CD14-positive monocyte (primary cell): Measurements from ENCODE around the gene HAGH. TPM values are rescaled to one million over a fixed set of nuclear protein-coding genes. Genes with fewer than 3 reads are reported as not detected.

Experiments used
- DNase-seq, 3 donors: peaks; one replicate each; pipeline ENCODE4 v3.0.0-alpha.2; 2011 to 2022
- H2AFZ ChIP-seq: 2 replicates; pipeline ENCODE4 v1.6.0; 2012; ENCODE audit warnings: mild to moderate bottlenecking, low read depth, low read length, inconsistent platforms; ENCODE audit not compliant: insufficient read depth, poor library complexity, severe bottlenecking
- H3K27ac ChIP-seq, 2 donors: 1 replicate in 1 of 2; 2 replicates in 1 of 2; pipeline ENCODE4 v1.5.1; 2012 to 2013; ENCODE audit warnings: low read length in 2 of 2, control low read depth in 1 of 2, inconsistent platforms in 1 of 2, low read depth in 1 of 2, mild to moderate bottlenecking in 1 of 2
- H3K27me3 ChIP-seq, 2 donors: one replicate each; pipeline versions ENCODE4 v1.6.0 to v1.6.1; 2011 to 2013; ENCODE audit warnings: low read length in 2 of 2; ENCODE audit not compliant: control insufficient read depth in 2 of 2, insufficient read depth in 2 of 2
- H3K36me3 ChIP-seq, 2 donors: replicated peaks in 1 of 2; 1 replicate in 1 of 2; 2 replicates in 1 of 2; pipeline versions ENCODE4 v1.5.1 to v1.6.1; 2012 to 2013; ENCODE audit warnings: low read length in 2 of 2, control low read depth in 1 of 2, inconsistent platforms in 1 of 2, mild to moderate bottlenecking in 1 of 2; ENCODE audit not compliant: insufficient read depth in 2 of 2, control insufficient read depth in 1 of 2
- H3K4me1 ChIP-seq, 2 donors: 1 replicate in 1 of 2; 2 replicates in 1 of 2; pipeline versions ENCODE4 v1.5.1 to v1.6.1; 2012 to 2013; ENCODE audit warnings: low read length in 2 of 2, control low read depth in 1 of 2, inconsistent platforms in 1 of 2, mild to moderate bottlenecking in 1 of 2, moderate library complexity in 1 of 2; ENCODE audit not compliant: insufficient read depth in 2 of 2, control insufficient read depth in 1 of 2
- H3K4me2 ChIP-seq: replicated peaks from 2 replicates; pipeline ENCODE3; 2012; ENCODE audit warnings: low read length, moderate library complexity, mild to moderate bottlenecking; ENCODE audit not compliant: poor library complexity, severe bottlenecking; ENCODE audit errors: extremely low read depth
- H3K4me3 ChIP-seq, 3 experiments: fragments of 200-600 bp in 1 of 3; sonication (generic) in 1 of 3; replicated peaks in 1 of 3; 1 replicate in 2 of 3; 2 replicates in 1 of 3; pipeline ENCODE4 v1.5.1; 2011 to 2013; ENCODE audit warnings: low read length in 3 of 3, mild to moderate bottlenecking in 3 of 3, control low read depth in 2 of 3, low read depth in 2 of 3, inconsistent platforms in 1 of 3, moderate library complexity in 1 of 3
- H3K79me2 ChIP-seq: 2 replicates; pipeline ENCODE4 v1.6.0; 2012; ENCODE audit warnings: mild to moderate bottlenecking, control low read depth, inconsistent platforms, low read length, moderate library complexity; ENCODE audit not compliant: insufficient read depth
- H3K9ac ChIP-seq: 2 replicates; pipeline ENCODE4 v1.6.0; 2017; ENCODE audit warnings: low read length, mild to moderate bottlenecking; ENCODE audit not compliant: insufficient read depth, poor library complexity, severe bottlenecking
- H3K9me3 ChIP-seq, 2 donors: replicated peaks in 1 of 2; 1 replicate in 1 of 2; 2 replicates in 1 of 2; pipeline versions ENCODE4 v1.5.1 to v1.6.1; 2012 to 2013; ENCODE audit warnings: low read length in 2 of 2, control low read depth in 1 of 2; ENCODE audit not compliant: control insufficient read depth in 1 of 2, insufficient read depth in 1 of 2
- H4K20me1 ChIP-seq: 2 replicates; pipeline ENCODE4 v1.6.0; 2012; ENCODE audit warnings: mild to moderate bottlenecking, low read length, control low read depth, moderate library complexity; ENCODE audit not compliant: insufficient read depth
- H3K27ac Mint-ChIP-seq, 7 donors: one replicate each; pipeline ENCODE4 v1.8.0; 2020; ENCODE audit warnings: mild to moderate bottlenecking in 7 of 7, mixed read lengths in 7 of 7, moderate library complexity in 6 of 7, inconsistent platforms in 2 of 7
- H3K27me3 Mint-ChIP-seq, 3 donors: one replicate each; pipeline ENCODE4 v1.8.0; 2021 to 2022; ENCODE audit warnings: low read depth in 3 of 3, mild to moderate bottlenecking in 3 of 3, mixed read lengths in 3 of 3, moderate library complexity in 3 of 3, inconsistent platforms in 1 of 3
- H3K36me3 Mint-ChIP-seq, 2 donors: one replicate each; pipeline ENCODE4 v1.8.0; 2020; ENCODE audit warnings: mixed read lengths in 2 of 2, inconsistent platforms in 1 of 2, mild to moderate bottlenecking in 1 of 2
- H3K4me1 Mint-ChIP-seq: one replicate; pipeline ENCODE4 v1.8.0; 2020; ENCODE audit warnings: mild to moderate bottlenecking, mixed read lengths
- H3K4me3 Mint-ChIP-seq, 2 donors: one replicate each; pipeline ENCODE4 v1.8.0; 2020; ENCODE audit warnings: mild to moderate bottlenecking in 2 of 2, mixed read lengths in 2 of 2, moderate library complexity in 1 of 2
- H3K9me3 Mint-ChIP-seq, 7 donors: one replicate each; pipeline ENCODE4 v1.8.0; 2020 to 2022; ENCODE audit warnings: mixed read lengths in 7 of 7, mild to moderate bottlenecking in 6 of 7, moderate library complexity in 6 of 7, inconsistent platforms in 2 of 7
- WGBS: methylation state at CpG from one replicate; pipeline ENCODE4 v1.1.5; 2013; ENCODE audit warnings: missing lambda C conversion rate; ENCODE audit not compliant: insufficient coverage; 5-methylcytosine and 5-hydroxymethylcytosine counted together
- intact Hi-C, 2 donors: fragments of 100-400 bp; cut with micrococcal nuclease; formaldehyde crosslinking; loops; one replicate each; pipeline versions ENCODE4 v1.15.0 to v1.15.1; 2023
- polyA plus RNA-seq, 3 donors: library from polyadenylated mRNA; depleted of rRNA in 1 of 3; unstranded in 2 of 3; stranded (reverse) in 1 of 3; fragments of 300-500 nt in 2 of 3; fragments of >200 nt in 1 of 3; fragmentation: Illumina TruSeq in 2 of 3; gene quantifications; 1 replicate in 2 of 3; 2 replicates in 1 of 3; pipeline ENCODE4 v1.2.3, GENCODE V29; 2012 to 2021
- TF ChIP-seq, protein P1 (sequence below): fragments of 200-600 bp; IDR thresholded peaks from one replicate; pipeline ENCODE4 v1.8.0; 2022; ENCODE audit warnings: antibody characterized with exemption, mild to moderate bottlenecking

Gene HAGH
- polyA plus RNA-seq, 3 donors, result 42.6 to 82.1 (median 47.7) TPM

DNA sequence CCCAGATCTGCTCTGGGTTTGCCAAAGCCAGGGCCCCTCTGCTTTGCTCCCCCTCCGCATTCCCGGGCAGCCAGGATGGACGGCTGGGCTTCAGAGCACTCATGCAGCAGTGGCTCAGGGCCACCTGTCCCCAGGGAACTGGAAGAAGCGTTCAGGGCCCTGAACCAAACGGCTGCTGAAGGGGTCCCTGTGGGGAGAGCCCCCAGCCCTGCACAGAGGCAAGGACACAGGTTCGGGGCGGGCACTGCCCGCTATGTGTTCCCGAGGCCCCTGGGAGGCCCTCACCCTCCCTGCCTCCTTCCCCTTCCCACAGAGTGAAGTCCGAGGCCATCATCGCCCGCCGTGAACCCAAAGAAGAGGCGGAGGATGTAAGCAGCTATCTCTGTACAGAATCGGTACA lies 65.7 kb downstream of the HAGH start:
- DNase-seq, result no peak
- H3K4me3 ChIP-seq, result no peak overlapping the region
- intact Hi-C loops, result no loop called here
- no peak overlapping the region for H2AFZ ChIP-seq
- peaks cover 80 to 84% of the 10 kb centered on the region in 2 donors for H3K36me3 ChIP-seq
- Mint-ChIP-seq H3K27ac (no peak overlapping the region), H3K9me3 (peaks cover 0 to 2% (median 0%) of the 10 kb centered on the region in 7 donors), H3K4me1 (no peaks in the 10 kb centered on the region), H3K36me3 (peaks cover 41 to 82% of the 10 kb centered on the region in 2 donors), H3K27me3 (peaks cover 0 to 3% (median 2%) of the 10 kb centered on the region in 3 donors), H3K4me3 (no peak overlapping the region)
- peaks cover 8% of the 10 kb centered on the region for H4K20me1 ChIP-seq
- H3K4me1 ChIP-seq, result no peaks in the 10 kb centered on the region
- TF ChIP-seq, protein P1, sequence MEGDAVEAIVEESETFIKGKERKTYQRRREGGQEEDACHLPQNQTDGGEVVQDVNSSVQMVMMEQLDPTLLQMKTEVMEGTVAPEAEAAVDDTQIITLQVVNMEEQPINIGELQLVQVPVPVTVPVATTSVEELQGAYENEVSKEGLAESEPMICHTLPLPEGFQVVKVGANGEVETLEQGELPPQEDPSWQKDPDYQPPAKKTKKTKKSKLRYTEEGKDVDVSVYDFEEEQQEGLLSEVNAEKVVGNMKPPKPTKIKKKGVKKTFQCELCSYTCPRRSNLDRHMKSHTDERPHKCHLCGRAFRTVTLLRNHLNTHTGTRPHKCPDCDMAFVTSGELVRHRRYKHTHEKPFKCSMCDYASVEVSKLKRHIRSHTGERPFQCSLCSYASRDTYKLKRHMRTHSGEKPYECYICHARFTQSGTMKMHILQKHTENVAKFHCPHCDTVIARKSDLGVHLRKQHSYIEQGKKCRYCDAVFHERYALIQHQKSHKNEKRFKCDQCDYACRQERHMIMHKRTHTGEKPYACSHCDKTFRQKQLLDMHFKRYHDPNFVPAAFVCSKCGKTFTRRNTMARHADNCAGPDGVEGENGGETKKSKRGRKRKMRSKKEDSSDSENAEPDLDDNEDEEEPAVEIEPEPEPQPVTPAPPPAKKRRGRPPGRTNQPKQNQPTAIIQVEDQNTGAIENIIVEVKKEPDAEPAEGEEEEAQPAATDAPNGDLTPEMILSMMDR, result no peak
- no peaks in the 10 kb centered on the region for H3K9me3 ChIP-seq
- no peaks in the 10 kb centered on the region for H3K27me3 ChIP-seq
- H3K79me2 ChIP-seq, result no peaks in the 10 kb centered on the region
- no peak overlapping the region for H3K9ac ChIP-seq
- H3K27ac ChIP-seq, result no peak overlapping the region
- whole genome bisulfite sequencing, result 98% methylated on average over 13 of the region's 15 CpGs
- H3K4me2 ChIP-seq, result no peak overlapping the region

DNA sequence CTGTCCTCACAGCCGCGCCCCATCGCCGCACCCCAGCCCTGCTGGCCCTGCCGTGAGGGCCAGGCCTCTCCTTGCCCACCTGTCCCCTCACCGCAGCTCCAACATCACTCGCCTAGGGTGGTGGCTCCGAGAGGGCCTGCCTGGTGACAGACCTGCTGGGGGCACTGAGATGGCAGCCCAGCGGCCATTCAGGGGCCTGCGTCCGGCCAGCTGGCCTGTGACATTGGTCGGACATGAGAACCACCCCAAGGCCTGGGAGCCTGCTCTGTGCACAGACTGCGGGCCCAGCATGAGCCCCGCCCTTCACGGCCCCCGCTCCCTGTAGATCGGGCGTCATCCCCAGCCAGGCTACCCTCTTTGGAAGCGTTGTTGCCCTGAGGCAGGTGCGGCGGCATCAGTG lies 67.1 kb downstream of the HAGH start:
- H3K4me1 Mint-ChIP-seq, result no peaks in the 10 kb centered on the region
- peaks cover 0 to 2% (median 0%) of the 10 kb centered on the region in 7 donors for H3K9me3 Mint-ChIP-seq
- no peak overlapping the region for H3K4me3 ChIP-seq
- H4K20me1 ChIP-seq, result peaks cover 15% of the 10 kb centered on the region
- H3K4me1 ChIP-seq, result no peaks in the 10 kb centered on the region
- H3K9ac ChIP-seq, result no peak overlapping the region
- H3K4me2 ChIP-seq, result no peak overlapping the region
- H3K36me3 ChIP-seq, result peaks cover 69 to 84% of the 10 kb centered on the region in 2 donors
- DNase-seq, result no peak
- intact Hi-C loops, result no loop called here
- no peaks in the 10 kb centered on the region for H3K9me3 ChIP-seq
- H3K27me3 ChIP-seq, result no peaks in the 10 kb centered on the region
- TF ChIP-seq, protein P1, result no peak
- H3K79me2 ChIP-seq, result no peaks in the 10 kb centered on the region
- peaks cover 0 to 3% (median 2%) of the 10 kb centered on the region in 3 donors for H3K27me3 Mint-ChIP-seq
- no peak overlapping the region for H3K27ac ChIP-seq
- no peak overlapping the region for H3K27ac Mint-ChIP-seq
- 98% methylated on average over 21 of the region's 21 CpGs for WGBS
- H2AFZ ChIP-seq, result no peak overlapping the region
- peaks cover 42 to 82% of the 10 kb centered on the region in 2 donors for H3K36me3 Mint-ChIP-seq
- no peak overlapping the region for H3K4me3 Mint-ChIP-seq
